Neutrophil (primary cell): ENCODE data around the gene DRC7.

ENCODE experiments used
- H3K27ac ChIP-seq: fragments of 200-600 bp; sonication (generic); 2 replicates; pipeline ENCODE4 v1.5.1; 2016; ENCODE audit warnings: mild to moderate bottlenecking, moderate library complexity
- H3K27me3 ChIP-seq: fragments of 200-600 bp; sonication (generic); 2 replicates; pipeline ENCODE4 v1.6.0; 2016; ENCODE audit warnings: mild to moderate bottlenecking
- H3K36me3 ChIP-seq: fragments of 200-600 bp; sonication (generic); 2 replicates; pipeline ENCODE4 v1.5.1; 2017
- H3K4me1 ChIP-seq, 2 experiments: fragments of 200-600 bp in 1 of 2; sonication (generic) in 1 of 2; 1 replicate in 1 of 2; 2 replicates in 1 of 2; pipeline versions ENCODE4 v1.5.1 to v1.6.1; 2013 to 2016; ENCODE audit warnings: low read depth in 1 of 2, low read length in 1 of 2, mild to moderate bottlenecking in 1 of 2, moderate library complexity in 1 of 2; ENCODE audit not compliant: control insufficient read depth in 1 of 2, insufficient read depth in 1 of 2
- H3K4me3 ChIP-seq, 2 experiments: fragments of 200-600 bp in 1 of 2; sonication (generic) in 1 of 2; 1 replicate in 1 of 2; 2 replicates in 1 of 2; pipeline ENCODE4 v1.5.1; 2013 to 2016; ENCODE audit warnings: low read depth in 1 of 2, low read length in 1 of 2, mild to moderate bottlenecking in 1 of 2, moderate library complexity in 1 of 2
- H3K9me3 ChIP-seq: fragments of 200-600 bp; sonication (generic); 2 replicates; pipeline ENCODE4 v1.5.1; 2016
- TF ChIP-seq, protein P1 (sequence below): fragments of 200-600 bp; sonication (generic); IDR thresholded peaks from 2 replicates; pipeline ENCODE4 v1.5.1; 2016; ENCODE audit warnings: antibody characterized with exemption

The DRC7 gene

DNA sequence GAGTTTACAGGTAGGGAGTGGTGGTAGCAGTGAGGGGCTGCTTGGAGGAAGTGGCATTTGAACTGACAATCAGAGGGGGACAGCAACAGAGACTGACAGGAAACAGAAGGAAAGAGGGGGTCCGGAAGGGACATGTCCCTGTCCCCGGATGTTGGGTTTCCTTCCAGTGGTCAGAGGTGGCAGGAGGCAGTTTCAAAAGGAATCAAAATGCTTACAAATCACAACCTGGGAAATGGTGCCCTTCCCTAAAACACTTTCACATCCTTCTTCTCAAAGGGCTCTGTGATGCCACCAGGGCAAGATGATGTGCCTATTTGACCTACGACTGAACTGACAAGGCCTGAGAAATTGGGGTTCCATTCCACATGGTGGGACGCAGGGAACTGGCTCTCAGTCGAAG is 46.5 kb upstream of the DRC7 start:
- no peaks in the 10 kb centered on the region for H3K36me3 ChIP-seq
- H3K4me3 ChIP-seq: no peak overlapping the region
- H3K4me1 ChIP-seq: peaks cover 13 to 17% of the 10 kb centered on the region in 2 experiments
- no peaks in the 10 kb centered on the region for H3K9me3 ChIP-seq
- H3K27me3 ChIP-seq: peaks cover 48% of the 10 kb centered on the region
- H3K27ac ChIP-seq: no peak overlapping the region
- TF ChIP-seq, protein P1, sequence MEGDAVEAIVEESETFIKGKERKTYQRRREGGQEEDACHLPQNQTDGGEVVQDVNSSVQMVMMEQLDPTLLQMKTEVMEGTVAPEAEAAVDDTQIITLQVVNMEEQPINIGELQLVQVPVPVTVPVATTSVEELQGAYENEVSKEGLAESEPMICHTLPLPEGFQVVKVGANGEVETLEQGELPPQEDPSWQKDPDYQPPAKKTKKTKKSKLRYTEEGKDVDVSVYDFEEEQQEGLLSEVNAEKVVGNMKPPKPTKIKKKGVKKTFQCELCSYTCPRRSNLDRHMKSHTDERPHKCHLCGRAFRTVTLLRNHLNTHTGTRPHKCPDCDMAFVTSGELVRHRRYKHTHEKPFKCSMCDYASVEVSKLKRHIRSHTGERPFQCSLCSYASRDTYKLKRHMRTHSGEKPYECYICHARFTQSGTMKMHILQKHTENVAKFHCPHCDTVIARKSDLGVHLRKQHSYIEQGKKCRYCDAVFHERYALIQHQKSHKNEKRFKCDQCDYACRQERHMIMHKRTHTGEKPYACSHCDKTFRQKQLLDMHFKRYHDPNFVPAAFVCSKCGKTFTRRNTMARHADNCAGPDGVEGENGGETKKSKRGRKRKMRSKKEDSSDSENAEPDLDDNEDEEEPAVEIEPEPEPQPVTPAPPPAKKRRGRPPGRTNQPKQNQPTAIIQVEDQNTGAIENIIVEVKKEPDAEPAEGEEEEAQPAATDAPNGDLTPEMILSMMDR: no peak

DNA sequence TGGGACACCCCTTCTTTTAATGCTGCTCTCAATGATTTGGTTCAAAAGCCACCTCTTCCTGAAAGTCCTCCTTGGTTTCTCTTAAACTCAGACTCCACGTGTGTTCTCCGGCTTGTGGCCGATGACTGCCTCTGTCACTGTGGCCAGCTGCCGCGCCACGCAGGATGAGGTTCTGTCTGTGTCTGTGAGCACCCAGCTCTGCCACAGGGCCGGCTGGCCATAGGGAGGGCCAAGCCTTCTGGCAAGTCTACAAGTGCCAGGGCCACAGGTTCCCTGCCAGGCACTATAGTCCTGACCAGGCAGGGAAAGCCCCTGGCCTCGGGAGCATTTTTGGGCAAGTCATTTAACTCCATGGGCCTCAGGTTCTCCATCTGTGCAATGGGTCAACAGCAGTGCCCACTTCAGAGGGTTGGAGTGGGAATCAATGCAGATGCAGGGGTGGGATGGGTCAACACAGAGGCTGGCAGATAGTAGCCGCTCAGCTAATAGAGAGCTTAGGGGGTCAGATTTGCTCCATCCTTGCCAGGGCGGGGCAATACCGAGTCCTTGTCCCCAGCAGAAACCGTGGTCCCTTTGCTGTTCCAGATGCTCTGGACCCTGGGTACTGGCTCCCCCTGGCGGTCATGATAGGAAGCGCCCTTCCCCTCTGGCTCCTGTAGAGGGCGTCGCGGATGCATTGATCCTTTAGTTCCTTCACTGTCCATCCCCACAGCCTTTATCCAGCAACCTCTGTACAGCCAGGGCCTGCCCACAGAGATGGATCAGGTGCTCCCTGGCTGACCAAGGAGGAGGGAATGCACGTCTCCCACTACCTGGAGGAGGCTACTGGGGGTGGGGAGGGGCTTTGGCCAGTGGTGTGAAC is 45.8 kb upstream of the DRC7 start:
- peaks cover 41% of the 10 kb centered on the region for H3K27me3 ChIP-seq
- H3K9me3 ChIP-seq: no peaks in the 10 kb centered on the region
- TF ChIP-seq, protein P1: peak; percentile 100
- no peaks in the 10 kb centered on the region for H3K36me3 ChIP-seq
- H3K27ac ChIP-seq: peak overlapping the region; percentile 50
- H3K4me1 ChIP-seq: peaks cover 13 to 17% of the 10 kb centered on the region in 2 experiments
- no peak overlapping the region for H3K4me3 ChIP-seq

GRCh38 chr16:57649443-57649751 is 45.2 kb upstream of the DRC7 start:
- Histone ChIP-seq H3K9me3 (no peaks in the 10 kb centered on the region), H3K4me3 (no peak overlapping the region), H3K4me1 (peaks cover 13 to 17% of the 10 kb centered on the region in 2 experiments), H3K27ac (peak overlapping the region; percentile 50), H3K27me3 (peaks cover 36% of the 10 kb centered on the region), H3K36me3 (no peaks in the 10 kb centered on the region)
- TF ChIP-seq, protein P1: no peak

DNA sequence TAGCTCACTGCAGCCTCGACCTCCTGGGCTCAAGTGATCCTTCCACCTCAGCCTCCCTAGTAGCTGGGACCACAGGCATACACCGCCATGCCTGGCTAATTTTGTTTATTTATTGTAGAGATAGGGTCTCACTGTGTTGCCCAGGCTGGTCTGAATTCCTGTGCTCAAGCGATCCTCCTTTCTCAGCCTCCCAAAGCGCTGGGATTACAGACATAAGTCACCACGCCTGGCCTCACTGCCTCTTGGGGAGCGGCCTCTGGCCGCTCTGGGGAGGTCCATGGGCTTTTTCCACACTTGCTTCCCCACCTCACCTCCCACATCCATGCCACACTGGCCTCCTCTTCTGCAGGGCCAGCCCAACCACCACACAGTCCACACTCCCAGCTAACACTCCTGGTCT is 44.8 kb upstream of the DRC7 start:
- Histone ChIP-seq H3K36me3 (no peaks in the 10 kb centered on the region), H3K4me3 (no peak overlapping the region), H3K27me3 (peaks cover 33% of the 10 kb centered on the region), H3K4me1 (peaks cover 13 to 17% of the 10 kb centered on the region in 2 experiments), H3K9me3 (no peaks in the 10 kb centered on the region), H3K27ac (peak overlapping the region; percentile 53)
- TF ChIP-seq, protein P1: no peak

- Histone ChIP-seq H3K27me3 (peaks cover 15% of the 10 kb centered on the region), H3K4me3 (no peak overlapping the region), H3K9me3 (no peaks in the 10 kb centered on the region), H3K27ac (peak overlapping the region; percentile 20), H3K36me3 (no peaks in the 10 kb centered on the region), H3K4me1 (peaks cover 13 to 17% of the 10 kb centered on the region in 2 experiments)
- TF ChIP-seq, protein P1: no peak
Observed at GRCh38 chr16:57651344-57652333, 43.0 kb upstream of the DRC7 start.
